Stimulated activated CD4-positive, alpha-beta T cell treated with anti-CD3 and anti-CD28 coated beads, TNF-alpha, amount 100 ng/mL, for 24 hours (primary cell): ENCODE measurements around the gene OR6C70.
"Not testable (repeated sequence)": the region's sequence is repeated elsewhere in the genome, so short reads cannot be mapped to it uniquely, and the experiment has no call there.

ENCODE experiments used
- DNase-seq, 3 experiments: peaks; one replicate each; pipeline ENCODE4 v3.0.0-alpha.2; 2020; ENCODE audit warnings: low read depth in 3 of 3

OR6C70 gene

GRCh38 chr12:55470088-55470829 is at the start of gene OR6C70:
TSS of gene OR6C70 (minus strand) at chr12:55470138. CDS start at chr12:55470138, 0 bp downstream.
- no peak for DNase-seq

DNA sequence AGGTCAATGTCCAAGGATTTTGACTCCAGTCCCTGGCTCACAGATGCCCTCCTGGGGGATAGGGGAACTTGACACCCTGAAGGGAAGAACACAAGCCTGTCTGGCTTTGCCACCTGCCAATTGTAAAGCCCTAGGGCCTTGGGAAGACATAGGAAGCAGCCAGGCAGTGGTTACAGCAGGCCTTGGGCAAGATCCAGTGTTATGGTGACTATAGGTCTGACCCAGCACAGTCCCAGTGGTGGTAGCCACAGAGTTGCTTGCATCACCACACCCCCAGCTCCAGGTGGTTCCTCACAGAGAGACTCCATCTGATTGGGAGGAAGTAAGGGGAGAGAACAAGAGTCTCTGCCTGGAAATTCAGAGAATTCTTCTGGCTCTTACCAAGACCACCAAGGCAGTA is 46.5 kb upstream of the OR6C70 start:
- no peak for DNase-seq

- DNase-seq = no peak
These were observed 45.8 kb upstream of the OR6C70 start for GRCh38 chr12:55515696-55516095.

DNA sequence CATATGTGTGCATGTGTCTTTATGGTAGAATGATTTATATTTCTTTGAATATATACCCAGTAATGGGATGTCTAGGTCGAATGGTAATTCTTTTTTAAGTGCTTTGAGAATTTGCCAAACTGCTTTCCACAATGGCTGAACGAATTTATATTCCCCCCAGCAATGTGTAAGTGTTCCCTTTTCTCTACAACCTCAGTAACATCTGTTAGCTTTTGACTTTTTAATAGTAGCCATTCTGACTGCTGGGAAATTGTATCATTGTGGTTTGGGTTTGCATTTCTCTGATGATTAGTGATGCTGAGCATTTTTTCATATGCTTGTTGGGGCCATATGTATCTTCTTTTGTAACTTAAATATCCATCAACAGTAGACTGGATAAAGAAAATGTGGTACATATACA is 31.7 kb upstream of the OR6C70 start:
- DNase-seq = no peak

GRCh38 chr12:55499810-55500252 is 29.9 kb upstream of the OR6C70 start:
- no peak for DNase-seq

DNA sequence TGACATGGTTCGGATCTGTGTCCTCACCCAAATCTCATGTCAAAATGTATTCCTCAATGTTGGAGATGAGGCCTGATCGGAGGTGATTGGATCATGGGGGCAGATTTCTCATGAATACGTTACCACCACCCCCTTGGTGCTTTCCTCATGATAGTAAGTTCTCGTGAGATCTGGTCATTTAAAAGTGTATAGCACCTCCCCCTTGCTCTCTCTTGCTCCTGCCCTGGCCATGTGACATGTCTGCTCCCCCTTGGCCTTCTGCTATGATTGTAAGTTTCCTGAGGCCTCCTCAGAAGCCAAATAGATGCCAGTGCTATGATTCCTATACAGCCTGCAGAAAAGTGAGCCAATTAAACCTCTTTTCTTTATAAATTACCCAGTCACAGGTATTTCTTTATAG is 29.3 kb upstream of the OR6C70 start:
- no peak for DNase-seq

DNA sequence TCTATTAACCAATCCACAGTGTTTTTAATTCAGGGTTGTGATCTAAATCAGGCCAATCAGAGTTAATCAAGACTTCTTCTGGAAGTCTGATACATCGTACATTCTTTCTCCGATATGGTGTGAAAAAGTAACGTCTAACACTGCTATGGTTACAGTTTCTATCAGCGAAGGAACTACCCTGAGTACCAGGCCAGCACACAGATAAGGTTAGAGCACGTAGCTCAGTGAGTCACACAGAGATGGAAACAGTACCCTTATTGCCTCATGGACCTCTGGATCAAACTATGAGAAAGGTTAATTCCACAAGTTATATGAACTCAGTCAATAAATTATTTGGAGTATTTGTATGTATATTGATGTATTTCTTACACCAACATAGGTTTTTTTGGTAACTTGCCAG is 25.6 kb upstream of the OR6C70 start:
- DNase-seq = no peak

DNA sequence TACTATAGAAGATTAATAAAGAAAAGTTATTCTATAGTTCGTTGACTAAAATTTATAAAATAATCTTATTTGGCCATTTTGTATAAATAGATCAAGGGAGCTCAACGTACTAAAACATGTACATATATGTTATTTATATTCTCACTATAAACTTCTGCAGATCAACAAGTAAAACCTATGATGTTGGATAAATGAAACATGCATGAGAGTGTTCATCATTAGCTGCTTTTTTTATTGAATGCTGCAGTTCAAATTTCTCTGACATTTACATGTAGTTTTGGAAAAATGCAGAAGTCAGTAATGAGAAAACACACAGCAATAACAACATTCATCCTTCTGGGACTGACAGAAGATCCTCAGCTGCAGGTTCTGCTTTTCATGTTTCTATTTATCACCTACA is 22.1 kb upstream of the OR6C70 start, which contains the start of gene OR6C68:
Gene OR6C68 (plus strand): TSS at position 301 of the 400 bp plus-strand sequence. CDS start 0 bp downstream, at position 301.
- no peak for DNase-seq

- DNase-seq = not testable (repeated sequence)
These were observed 14.3 kb upstream of the OR6C70 start for GRCh38 chr12:55484284-55484683.

GRCh38 chr12:55479136-55479535 is 9.2 kb upstream of the OR6C70 start:
- DNase-seq = not testable (repeated sequence)

GRCh38 chr12:55472264-55472663 is 2.3 kb upstream of the OR6C70 start:
- DNase-seq = no peak

- DNase-seq = no peak
These were observed 647 bp downstream of the OR6C70 start for GRCh38 chr12:55469291-55469690.

DNA sequence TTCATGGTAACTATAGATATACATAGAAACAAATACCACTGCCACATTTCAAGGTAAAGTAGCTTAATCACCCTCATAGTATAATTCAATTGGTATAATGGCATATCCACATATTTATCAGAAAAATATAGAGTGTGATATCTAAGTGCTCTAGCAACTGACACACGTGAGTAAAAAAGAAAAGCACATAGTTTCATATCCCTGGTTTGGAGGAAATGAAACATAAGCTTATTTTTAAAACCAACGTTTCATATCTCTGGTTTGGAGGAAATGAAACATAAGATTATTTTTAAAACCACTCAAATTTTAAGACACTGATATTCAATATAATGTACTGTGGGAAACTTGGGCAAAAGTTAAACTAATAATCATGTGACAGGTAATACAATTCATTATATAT is 2.1 kb downstream of the OR6C70 start:
- no peak for DNase-seq

DNA sequence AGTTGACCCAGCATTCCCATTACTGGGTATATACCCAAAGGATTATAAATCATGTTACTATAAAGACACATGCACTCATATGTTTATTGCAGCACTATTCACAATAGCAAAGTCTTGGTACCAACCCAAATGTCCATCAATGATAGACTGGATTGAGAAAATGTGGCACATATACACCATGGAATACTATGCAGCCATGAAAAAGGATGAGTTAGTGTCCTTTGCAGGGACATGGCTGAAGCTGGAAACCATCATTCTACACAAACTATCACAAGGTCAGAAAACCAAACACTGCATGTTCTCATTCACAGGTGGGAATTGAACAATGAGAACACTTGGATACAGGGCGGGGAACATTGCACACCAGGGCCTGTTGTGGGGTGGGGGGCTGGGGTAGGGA is 5.0 kb downstream of the OR6C70 start:
- not testable (repeated sequence) for DNase-seq

GRCh38 chr12:55448825-55449224 is 21.1 kb downstream of the OR6C70 start:
- no peak for DNase-seq

DNA sequence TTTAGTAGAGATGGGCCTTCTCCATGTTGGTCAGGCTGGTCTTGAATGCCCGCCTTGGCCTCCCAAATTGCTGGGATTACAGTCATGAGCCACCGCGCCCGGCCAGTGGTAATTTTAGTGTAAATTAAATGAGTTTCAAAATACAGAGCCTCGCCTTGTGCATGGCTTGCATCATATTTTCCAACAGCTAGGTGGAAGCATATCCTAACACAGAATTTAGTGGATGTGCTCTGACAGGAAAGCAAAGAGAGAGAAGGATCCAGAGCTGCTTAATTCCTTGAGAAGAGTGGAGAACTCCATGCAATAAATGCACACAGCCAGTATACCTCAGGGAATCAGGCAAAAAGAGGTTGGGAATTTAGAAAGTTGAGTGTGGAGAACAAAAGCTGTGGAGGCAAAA is 23.6 kb downstream of the OR6C70 start:
- no peak for DNase-seq

DNA sequence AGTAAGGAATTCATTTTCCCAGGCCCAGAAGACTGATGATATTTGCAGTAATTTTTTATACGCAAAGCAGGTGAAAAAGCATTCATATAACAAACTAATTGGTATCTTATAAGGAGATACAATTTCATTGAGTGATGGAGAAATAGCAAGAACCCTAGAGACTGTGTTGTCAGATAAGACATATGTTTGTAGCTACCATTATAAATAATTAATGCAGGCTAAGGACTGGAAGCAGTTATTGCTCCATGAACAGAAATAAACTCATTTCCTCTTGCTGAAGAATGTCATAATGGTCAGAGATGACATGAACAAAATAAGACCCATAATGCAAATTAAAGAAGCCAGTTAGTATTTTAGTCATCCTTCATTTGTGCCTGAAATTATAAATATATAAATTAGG is 24.6 kb downstream of the OR6C70 start:
- DNase-seq = no peak

- no peak for DNase-seq
These were observed 26.2 kb downstream of the OR6C70 start, which contains the start of gene OR6C2 for GRCh38 chr12:55443776-55444175. TSS of gene OR6C2 (plus strand) at chr12:55444076. CDS start at chr12:55452214, 8,138 bp downstream.

DNA sequence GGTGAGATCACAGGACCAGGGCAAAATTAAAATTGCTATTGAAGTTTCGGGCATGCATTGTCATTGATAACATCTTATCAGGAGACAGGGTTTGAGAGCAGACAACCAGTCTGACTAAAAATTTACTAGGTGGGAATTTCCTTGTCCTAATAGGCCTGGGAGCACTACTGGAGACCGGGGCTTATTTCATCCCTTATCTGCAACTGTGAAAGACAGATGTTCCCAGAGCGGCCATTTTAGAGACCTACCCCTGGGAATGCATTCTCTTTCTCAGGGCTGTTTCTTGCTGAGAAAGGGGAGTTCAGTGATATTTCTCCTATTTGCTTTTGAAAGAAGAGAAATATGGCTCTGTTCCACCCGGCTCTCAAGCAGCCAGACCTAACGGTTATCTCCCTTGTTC is 28.7 kb downstream of the OR6C70 start:
- not testable (repeated sequence) for DNase-seq

GRCh38 chr12:55428331-55429243 is 41.4 kb downstream of the OR6C70 start:
- no peak for DNase-seq

- DNase-seq = no peak
These were observed 44.0 kb downstream of the OR6C70 start, which contains the start of gene OR6C76 for GRCh38 chr12:55425954-55426353. TSS of gene OR6C76 (plus strand) at chr12:55426254. CDS start at chr12:55426254, 0 bp downstream.

- no peak for DNase-seq
These were observed 49.5 kb downstream of the OR6C70 start for GRCh38 chr12:55420307-55420962.
